ENCODE results near the gene INO80D.
"Not testable (repeated sequence)": the region's sequence is repeated elsewhere in the genome, so short reads cannot be mapped to it uniquely, and the experiment has no call there.

Gene INO80D

GRCh38 chr2:205994344-205994743 is 91.6 kb downstream of the INO80D start:
- no peak for TF ChIP-seq CTCF (IDR thresholded peaks at IDR 0.05; ENCODE audit: low read depth, low read length)
- no peak overlapping the region for H3K4me3 ChIP-seq (replicated peaks in 1 of 2; ENCODE audit: low read depth in 2 of 2, low read length in 2 of 2)
- no peak for DNase-seq (ENCODE audit: low read depth in 2 of 2)

GRCh38 chr2:205990104-205990503 is 95.9 kb downstream of the INO80D start:
- no peak for TF ChIP-seq CTCF (IDR thresholded peaks at IDR 0.05; ENCODE audit: low read depth, low read length)

GRCh38 chr2:205989271-205990071 is 96.5 kb downstream of the INO80D start:
- no peak overlapping the region for H3K4me3 ChIP-seq (replicated peaks in 1 of 2; ENCODE audit: low read depth in 2 of 2, low read length in 2 of 2)
- TF ChIP-seq CTCF (IDR thresholded peaks at IDR 0.05; ENCODE audit: low read depth, low read length) = no peak
- peak in 1 of 2 donors; percentile 23 for DNase-seq (ENCODE audit: low read depth in 2 of 2)

More at GRCh38 chr2:205990104-205990503, 95.9 kb downstream of the INO80D start:
- DNase-seq (ENCODE audit: low read depth in 2 of 2) = no peak
- H3K4me3 ChIP-seq (replicated peaks in 1 of 2; ENCODE audit: low read depth in 2 of 2, low read length in 2 of 2) = no peak overlapping the region

GRCh38 chr2:205988681-205989080 is 97.3 kb downstream of the INO80D start:
- not testable (repeated sequence) for DNase-seq (ENCODE audit: low read depth in 2 of 2); H3K4me3 ChIP-seq (replicated peaks in 1 of 2; ENCODE audit: low read depth in 2 of 2, low read length in 2 of 2)

GRCh38 chr2:205988274-205988673 is 97.7 kb downstream of the INO80D start:
- no peak for DNase-seq (ENCODE audit: low read depth in 2 of 2)
- no peak overlapping the region for H3K4me3 ChIP-seq (replicated peaks in 1 of 2; ENCODE audit: low read depth in 2 of 2, low read length in 2 of 2)
- no peak for TF ChIP-seq CTCF (IDR thresholded peaks at IDR 0.05; ENCODE audit: low read depth, low read length)

GRCh38 chr2:205986334-205986733 is 99.6 kb downstream of the INO80D start:
- H3K4me3 ChIP-seq (replicated peaks in 1 of 2; ENCODE audit: low read depth in 2 of 2, low read length in 2 of 2); DNase-seq (ENCODE audit: low read depth in 2 of 2): not testable (repeated sequence)

GRCh38 chr2:205984381-205984780 is 101.6 kb downstream of the INO80D start:
- TF ChIP-seq CTCF (IDR thresholded peaks at IDR 0.05; ENCODE audit: low read depth, low read length) = no peak
- no peak overlapping the region for H3K4me3 ChIP-seq (replicated peaks in 1 of 2; ENCODE audit: low read depth in 2 of 2, low read length in 2 of 2)
- no peak for DNase-seq (ENCODE audit: low read depth in 2 of 2)

GRCh38 chr2:205982776-205983327 is 103.1 kb downstream of the INO80D start:
- DNase-seq (ENCODE audit: low read depth in 2 of 2) = no peak
- no peak overlapping the region for H3K4me3 ChIP-seq (replicated peaks in 1 of 2; ENCODE audit: low read depth in 2 of 2, low read length in 2 of 2)
- no peak for TF ChIP-seq CTCF (IDR thresholded peaks at IDR 0.05; ENCODE audit: low read depth, low read length)

GRCh38 chr2:205978728-205979127 is 107.2 kb downstream of the INO80D start:
- not testable (repeated sequence) for DNase-seq (ENCODE audit: low read depth in 2 of 2); H3K4me3 ChIP-seq (replicated peaks in 1 of 2; ENCODE audit: low read depth in 2 of 2, low read length in 2 of 2)

- H3K4me3 ChIP-seq (replicated peaks in 1 of 2; ENCODE audit: low read depth in 2 of 2, low read length in 2 of 2); DNase-seq (ENCODE audit: low read depth in 2 of 2): not testable (repeated sequence)
Observed at GRCh38 chr2:205977699-205978098, 108.3 kb downstream of the INO80D start.

All from cardiac fibroblast (primary cell).